ENCODE measurements around the gene BEND5. TPM values are rescaled to one million over a fixed set of nuclear protein-coding genes. Genes with fewer than 3 reads are reported as not detected.

BEND5 gene
- total RNA-seq, 2 donors from 2014 or later: 5.9 to 6.4 TPM

DNA sequence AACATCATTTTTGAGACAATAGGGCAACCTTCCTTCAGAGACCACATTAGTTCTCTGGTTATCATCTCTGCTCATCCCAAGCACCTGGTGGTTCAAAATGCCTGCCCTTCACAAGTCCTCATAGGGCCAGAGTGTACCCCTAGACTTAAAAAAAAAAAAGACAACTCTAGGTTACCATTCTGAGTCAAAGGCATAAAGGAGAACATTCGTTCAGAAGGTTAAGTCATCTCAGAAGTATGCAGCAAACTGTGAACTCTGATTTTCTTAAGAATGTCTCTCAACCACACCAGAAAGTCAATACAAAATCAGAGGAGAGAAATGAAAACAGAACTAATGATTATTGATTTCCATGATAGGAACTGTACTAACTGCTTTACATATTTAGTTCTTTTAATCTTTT, 9.2 kb upstream of the BEND5 start:
- Mint-ChIP-seq H3K9me3 (peaks cover 0 to 2% of the 10 kb centered on the region in 2 donors), H3K27me3 (ENCODE audit: low read depth) (peaks cover 10% of the 10 kb centered on the region), H3K4me1 (ENCODE audit: low read depth) (peaks cover 33% of the 10 kb centered on the region), H3K36me3 (ENCODE audit: insufficient read depth in 2 of 2) (no peaks in the 10 kb centered on the region), H3K27ac (peak overlapping the region; percentile 56), H3K4me3 (no peak overlapping the region)
- DNase-seq (no peak), ATAC-seq (replicated peaks in 1 of 2) (peak; percentile 75 to 78)

DNA sequence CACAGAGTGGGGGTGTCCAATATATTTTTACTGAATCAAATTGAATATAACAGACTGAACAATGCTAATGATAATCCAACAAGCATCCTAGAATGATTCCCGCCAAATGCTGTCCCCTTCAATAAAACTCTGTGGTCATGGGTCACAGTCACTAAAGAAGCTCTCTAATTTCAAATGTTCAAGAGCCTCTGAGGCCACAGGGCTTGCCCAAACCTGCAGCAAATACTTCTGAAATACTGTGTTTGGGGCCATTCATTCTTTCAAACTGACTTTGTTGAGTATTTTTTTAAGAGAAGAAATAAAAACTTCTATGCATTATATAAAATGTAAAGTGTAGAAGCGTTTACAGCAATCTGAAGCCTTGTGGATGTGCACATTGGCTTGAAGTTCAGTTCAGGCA, 7.6 kb upstream of the BEND5 start:
- Mint-ChIP-seq H3K27ac (no peak overlapping the region), H3K36me3 (ENCODE audit: insufficient read depth in 2 of 2) (no peaks in the 10 kb centered on the region), H3K4me3 (no peak overlapping the region), H3K27me3 (ENCODE audit: low read depth) (peaks cover 10% of the 10 kb centered on the region), H3K9me3 (peaks cover 0 to 2% of the 10 kb centered on the region in 2 donors), H3K4me1 (ENCODE audit: low read depth) (peaks cover 17% of the 10 kb centered on the region)
- DNase-seq (no peak), ATAC-seq (replicated peaks in 1 of 2) (no peak)

DNA sequence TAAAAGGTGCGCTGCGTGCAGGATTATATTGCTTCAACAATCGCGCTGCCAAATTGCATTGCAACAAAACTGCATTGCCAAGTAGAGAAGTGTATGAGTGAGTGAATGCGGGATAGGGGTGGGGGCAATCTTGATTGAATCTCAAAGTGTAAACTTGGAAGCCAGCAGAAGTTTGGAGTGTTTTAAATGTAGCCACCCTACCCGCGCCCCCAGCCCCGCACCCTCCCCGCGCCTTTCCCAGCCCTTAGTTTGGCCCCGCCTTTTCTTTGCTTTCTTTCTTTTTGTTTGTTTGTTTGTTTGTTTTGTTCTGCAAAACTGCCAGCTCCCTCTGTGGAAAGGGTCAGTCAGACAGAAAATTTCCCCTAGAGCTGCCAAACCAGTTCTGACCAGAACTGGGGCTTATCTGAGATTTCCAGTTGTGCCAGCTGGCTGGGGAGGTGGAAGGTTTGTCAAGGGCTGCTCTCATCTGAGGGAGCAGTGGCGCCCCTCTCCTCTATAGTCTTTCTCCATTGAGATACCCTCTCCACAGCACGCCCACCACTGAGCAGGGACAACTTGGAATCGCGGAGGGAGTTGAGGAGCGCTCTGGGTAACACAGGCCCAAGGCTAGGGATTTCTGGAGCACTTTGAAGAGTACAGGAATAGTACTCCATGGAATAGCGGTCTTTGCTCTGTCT, 666 bp upstream of the BEND5 start:
- ATAC-seq (replicated peaks in 1 of 2): peak in 1 of 2 donors; percentile 16
- Mint-ChIP-seq H3K27me3 (ENCODE audit: low read depth) (peaks cover 7% of the 10 kb centered on the region), H3K4me3 (peak overlapping the region; percentile 91 to 95), H3K36me3 (ENCODE audit: insufficient read depth in 2 of 2) (peaks cover 4 to 6% of the 10 kb centered on the region in 2 donors), H3K4me1 (ENCODE audit: low read depth) (peaks cover 28% of the 10 kb centered on the region), H3K9me3 (no peaks in the 10 kb centered on the region), H3K27ac (peak overlapping the region; percentile 86)
- no peak for DNase-seq

DNA sequence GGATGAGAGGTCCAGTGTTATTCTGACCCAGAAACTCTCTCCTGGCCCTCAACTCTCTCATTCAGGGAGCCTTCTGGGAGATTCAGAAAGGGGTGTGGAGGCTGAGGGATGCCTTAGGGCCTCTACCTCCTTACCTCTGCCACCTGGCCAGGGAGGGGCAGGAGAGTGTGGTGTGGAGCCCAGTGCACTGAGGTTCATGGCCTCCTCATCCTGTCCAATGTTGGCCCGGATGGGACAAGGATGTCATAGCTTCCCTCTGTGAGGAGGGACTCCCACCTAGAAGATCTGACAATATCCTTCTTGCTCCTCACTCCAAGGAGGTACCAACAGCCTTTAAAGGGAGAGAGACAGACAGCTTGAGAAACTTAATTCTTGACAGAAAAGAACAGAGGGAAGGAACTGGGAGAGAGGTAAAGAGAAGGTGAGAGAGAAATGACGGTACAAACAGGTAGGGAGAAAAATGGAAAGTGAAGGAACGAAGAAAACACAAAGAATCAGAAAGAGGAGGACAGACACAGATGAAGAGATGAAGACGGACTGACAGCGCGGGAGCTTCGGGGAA, 779 bp downstream of the BEND5 start:
- Mint-ChIP-seq H3K27ac (peak overlapping the region; percentile 61), H3K4me1 (ENCODE audit: low read depth) (peaks cover 34% of the 10 kb centered on the region), H3K27me3 (ENCODE audit: low read depth) (peaks cover 7% of the 10 kb centered on the region), H3K9me3 (no peaks in the 10 kb centered on the region), H3K36me3 (ENCODE audit: insufficient read depth in 2 of 2) (peaks cover 7 to 8% of the 10 kb centered on the region in 2 donors), H3K4me3 (peak overlapping the region; percentile 85 to 89)
- ATAC-seq (replicated peaks in 1 of 2): peak in 1 of 2 donors; percentile 20
- no peak for DNase-seq

DNA sequence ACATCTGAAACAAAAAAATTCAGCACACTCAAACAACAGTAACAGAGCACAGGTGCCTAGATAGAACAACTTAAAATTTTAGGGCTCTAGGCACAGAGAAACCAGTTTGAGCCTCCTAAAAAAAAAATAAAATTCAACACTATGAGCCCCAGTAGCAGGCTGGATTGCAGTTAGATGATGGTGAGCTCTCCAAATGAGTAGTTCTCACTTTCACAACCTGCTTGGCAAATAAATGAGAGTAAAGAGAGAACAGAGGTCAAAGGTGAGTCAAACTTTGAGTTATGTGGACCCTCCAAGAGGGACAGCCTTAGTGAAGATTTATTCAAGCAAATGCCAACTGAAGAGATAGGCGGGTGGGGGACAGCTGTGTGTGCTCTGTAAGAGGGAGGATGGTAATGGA, 3.6 kb downstream of the BEND5 start:
- peak overlapping the region; percentile 11 to 38 for H3K4me3 Mint-ChIP-seq
- H3K27me3 Mint-ChIP-seq (ENCODE audit: low read depth): peaks cover 7% of the 10 kb centered on the region
- peaks cover 8% of the 10 kb centered on the region in 2 donors for H3K36me3 Mint-ChIP-seq (ENCODE audit: insufficient read depth in 2 of 2)
- ATAC-seq (replicated peaks in 1 of 2) (peak; percentile 56 to 61), DNase-seq (no peak)
- H3K4me1 Mint-ChIP-seq (ENCODE audit: low read depth): peaks cover 34% of the 10 kb centered on the region
- no peak overlapping the region for H3K27ac Mint-ChIP-seq
- no peaks in the 10 kb centered on the region for H3K9me3 Mint-ChIP-seq

DNA sequence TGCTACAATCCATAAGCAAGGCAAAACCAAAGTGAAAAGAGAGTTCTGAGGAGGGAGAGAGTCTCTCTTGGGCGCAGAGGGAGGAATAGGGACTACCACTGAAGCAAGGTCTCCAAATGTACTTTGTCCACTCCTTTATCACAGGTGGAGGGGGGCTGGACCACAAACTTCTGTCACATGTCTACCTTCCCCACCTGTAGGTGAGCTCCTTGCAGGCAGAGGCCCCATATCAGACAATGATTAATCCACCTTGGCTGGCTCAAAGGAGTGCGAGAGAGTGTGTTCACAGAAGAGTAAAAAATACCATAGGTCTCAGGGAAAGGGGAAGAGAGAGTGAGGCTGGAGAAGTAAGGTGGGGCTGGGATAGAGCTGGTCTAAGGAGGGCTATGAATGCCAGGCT, 4.5 kb downstream of the BEND5 start:
- peak overlapping the region in 1 of 2 donors; percentile 7 for H3K4me3 Mint-ChIP-seq
- peaks cover 7% of the 10 kb centered on the region for H3K27me3 Mint-ChIP-seq (ENCODE audit: low read depth)
- no peaks in the 10 kb centered on the region for H3K9me3 Mint-ChIP-seq
- no peak overlapping the region for H3K27ac Mint-ChIP-seq
- H3K4me1 Mint-ChIP-seq (ENCODE audit: low read depth): peaks cover 30% of the 10 kb centered on the region
- ATAC-seq (replicated peaks in 1 of 2) (no peak), DNase-seq (no peak)
- peaks cover 7 to 8% of the 10 kb centered on the region in 2 donors for H3K36me3 Mint-ChIP-seq (ENCODE audit: insufficient read depth in 2 of 2)

DNA sequence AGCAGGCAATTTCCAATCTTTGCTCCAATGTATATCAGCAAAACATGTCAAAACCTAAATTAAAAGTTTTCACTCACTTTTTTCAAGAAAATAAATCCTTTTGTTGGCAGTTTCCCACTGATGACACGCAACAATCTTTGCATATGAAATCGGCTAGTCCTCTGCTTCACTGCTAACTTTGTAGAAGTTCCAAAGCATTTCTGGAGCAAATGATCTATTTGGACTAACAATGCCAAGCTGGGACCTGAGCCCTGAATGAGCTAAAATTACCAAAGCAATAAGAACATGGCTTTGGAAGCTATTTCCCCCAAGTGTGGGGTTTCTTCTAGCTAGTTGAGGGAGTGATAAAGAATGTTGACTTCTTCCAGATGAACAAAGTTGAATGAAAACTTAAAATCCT, 5.1 kb downstream of the BEND5 start:
- H3K4me1 Mint-ChIP-seq (ENCODE audit: low read depth): peaks cover 28% of the 10 kb centered on the region
- H3K4me3 Mint-ChIP-seq: no peak overlapping the region
- DNase-seq (no peak), ATAC-seq (replicated peaks in 1 of 2) (no peak)
- no peaks in the 10 kb centered on the region for H3K9me3 Mint-ChIP-seq
- H3K27me3 Mint-ChIP-seq (ENCODE audit: low read depth): peaks cover 7% of the 10 kb centered on the region
- H3K27ac Mint-ChIP-seq: no peak overlapping the region
- peaks cover 8% of the 10 kb centered on the region in 2 donors for H3K36me3 Mint-ChIP-seq (ENCODE audit: insufficient read depth in 2 of 2)

DNA sequence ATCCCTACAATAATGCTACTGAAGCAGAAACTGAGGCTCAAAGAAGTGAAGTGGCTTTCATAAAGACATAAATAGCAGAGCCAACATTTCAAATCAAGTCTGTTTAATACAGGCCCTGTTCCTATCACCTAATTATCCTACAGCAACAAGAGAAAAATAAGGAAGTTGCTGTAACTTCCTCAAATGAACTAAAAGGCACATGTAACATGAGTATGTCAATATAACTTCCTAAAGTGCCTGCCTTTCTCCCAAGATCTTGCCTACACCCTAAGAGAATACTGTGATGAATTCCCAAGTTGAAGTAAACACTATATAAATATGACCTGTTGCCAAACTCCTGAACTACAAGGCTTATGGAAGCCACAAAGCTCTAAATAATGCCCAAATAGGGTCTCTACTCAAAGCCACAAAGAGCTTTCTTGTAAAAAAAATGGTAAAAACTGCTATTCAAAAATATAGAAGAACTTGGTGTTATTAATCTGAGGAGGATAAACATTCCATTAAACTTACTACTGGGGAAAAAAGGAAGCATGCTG, 8.6 kb downstream of the BEND5 start:
- no peak overlapping the region for H3K27ac Mint-ChIP-seq
- H3K36me3 Mint-ChIP-seq (ENCODE audit: insufficient read depth in 2 of 2): peaks cover 3 to 4% of the 10 kb centered on the region in 2 donors
- H3K9me3 Mint-ChIP-seq: no peaks in the 10 kb centered on the region

DNA sequence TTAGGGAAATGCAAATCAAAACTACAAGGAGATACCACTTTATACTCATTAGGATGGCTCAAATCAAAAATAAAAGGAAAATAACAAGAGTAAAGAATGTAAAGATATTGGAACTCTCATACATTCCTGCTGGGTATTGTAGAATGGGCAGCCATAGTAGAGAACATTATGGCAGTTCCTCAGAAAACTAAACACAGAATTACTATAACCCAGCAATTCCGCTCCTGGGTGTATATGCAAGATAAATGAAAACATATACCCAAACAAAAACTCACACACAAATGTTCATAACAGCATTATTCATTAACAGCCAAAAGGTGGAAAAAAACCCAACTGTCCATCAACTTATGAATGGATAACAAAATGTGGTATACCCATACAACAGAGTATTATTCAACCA, 11.4 kb downstream of the BEND5 start:
- H3K27ac Mint-ChIP-seq: no peak overlapping the region
- no peak overlapping the region for H3K4me3 Mint-ChIP-seq
- no peak for ATAC-seq (replicated peaks in 1 of 2)
- DNase-seq: no peak
- no peaks in the 10 kb centered on the region for H3K27me3 Mint-ChIP-seq (ENCODE audit: low read depth)
- no peaks in the 10 kb centered on the region for H3K9me3 Mint-ChIP-seq
- peaks cover 11% of the 10 kb centered on the region for H3K4me1 Mint-ChIP-seq (ENCODE audit: low read depth)
- H3K36me3 Mint-ChIP-seq (ENCODE audit: insufficient read depth in 2 of 2): peaks cover 0 to 2% of the 10 kb centered on the region in 2 donors

More for the DNA sequence above, 8.6 kb downstream of the BEND5 start:
- no peak for ATAC-seq (replicated peaks in 1 of 2)
- Mint-ChIP-seq H3K27me3 (ENCODE audit: low read depth) (no peaks in the 10 kb centered on the region), H3K4me3 (no peak overlapping the region), H3K4me1 (ENCODE audit: low read depth) (peaks cover 13% of the 10 kb centered on the region)
- DNase-seq: no peak

DNA sequence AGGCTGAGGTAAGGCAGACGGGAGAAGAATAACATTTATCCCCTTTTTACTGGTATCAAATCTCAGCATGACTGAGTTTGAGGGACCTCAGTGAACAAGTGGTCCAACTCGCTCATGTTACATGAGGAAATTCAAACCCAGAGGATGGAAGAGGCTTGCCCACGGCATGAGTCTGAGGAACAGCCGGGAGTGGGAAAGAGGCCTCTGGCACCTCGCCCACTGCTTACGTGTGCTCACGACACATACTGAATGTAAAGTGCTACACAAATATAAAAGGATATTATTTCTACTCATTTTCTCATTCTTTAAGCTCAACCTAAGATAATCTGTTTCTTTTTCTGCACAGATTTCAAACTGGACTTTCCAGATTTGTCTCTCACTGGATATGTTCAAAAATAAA, 14.7 kb downstream of the BEND5 start:
- Mint-ChIP-seq H3K4me3 (no peak overlapping the region), H3K4me1 (ENCODE audit: low read depth) (peaks cover 35% of the 10 kb centered on the region), H3K36me3 (ENCODE audit: insufficient read depth in 2 of 2) (peaks cover 0 to 11% of the 10 kb centered on the region in 2 donors), H3K27ac (no peak overlapping the region), H3K9me3 (no peaks in the 10 kb centered on the region), H3K27me3 (ENCODE audit: low read depth) (no peaks in the 10 kb centered on the region)
- ATAC-seq (replicated peaks in 1 of 2) (no peak), DNase-seq (no peak)

DNA sequence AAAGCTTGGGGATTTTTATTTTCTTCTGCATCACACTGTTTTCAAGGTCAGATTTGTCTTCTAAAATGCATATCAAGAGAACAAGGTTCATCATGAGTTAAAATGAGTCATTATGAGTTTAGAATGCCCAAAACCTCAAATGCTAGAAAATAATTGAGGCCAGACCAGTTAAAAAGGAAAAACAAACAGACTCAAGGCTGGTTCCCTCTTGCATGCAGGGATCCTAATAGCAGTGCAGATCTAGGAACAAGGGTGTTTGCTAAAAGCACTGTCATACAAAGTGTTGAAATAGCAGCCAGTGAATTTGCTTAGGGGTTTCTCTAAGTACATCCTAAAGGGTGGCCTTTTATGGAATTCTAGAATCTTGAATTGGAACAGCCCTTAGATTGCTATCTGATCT, 15.3 kb downstream of the BEND5 start:
- Mint-ChIP-seq H3K4me3 (no peak overlapping the region), H3K27ac (no peak overlapping the region), H3K4me1 (ENCODE audit: low read depth) (peaks cover 41% of the 10 kb centered on the region), H3K27me3 (ENCODE audit: low read depth) (no peaks in the 10 kb centered on the region), H3K36me3 (ENCODE audit: insufficient read depth in 2 of 2) (peaks cover 0 to 11% of the 10 kb centered on the region in 2 donors), H3K9me3 (no peaks in the 10 kb centered on the region)
- DNase-seq (no peak), ATAC-seq (replicated peaks in 1 of 2) (no peak)

DNA sequence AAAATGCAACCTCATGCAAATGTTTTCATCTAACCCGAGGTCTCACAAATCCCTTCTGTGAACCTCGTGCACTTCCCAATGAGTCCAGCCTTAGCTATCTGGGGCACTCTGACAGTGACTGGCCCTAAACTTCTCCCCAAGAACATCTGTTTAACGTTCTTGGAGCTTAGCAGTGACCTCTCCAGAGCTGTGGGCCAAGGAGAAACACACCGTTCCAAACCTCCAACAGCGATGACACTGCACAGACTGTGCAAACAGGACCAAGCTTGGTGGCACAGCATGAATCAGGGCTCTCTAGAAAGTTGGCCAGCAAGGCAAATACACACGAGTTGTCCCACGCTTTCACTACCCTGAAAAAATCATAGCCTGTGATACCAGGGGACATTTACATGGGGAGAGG, 15.8 kb downstream of the BEND5 start:
- ATAC-seq (replicated peaks in 1 of 2): no peak
- Mint-ChIP-seq H3K9me3 (no peaks in the 10 kb centered on the region), H3K4me3 (no peak overlapping the region), H3K27ac (no peak overlapping the region), H3K36me3 (ENCODE audit: insufficient read depth in 2 of 2) (peaks cover 0 to 11% of the 10 kb centered on the region in 2 donors), H3K27me3 (ENCODE audit: low read depth) (no peaks in the 10 kb centered on the region), H3K4me1 (ENCODE audit: low read depth) (peaks cover 45% of the 10 kb centered on the region)
- no peak for DNase-seq

DNA sequence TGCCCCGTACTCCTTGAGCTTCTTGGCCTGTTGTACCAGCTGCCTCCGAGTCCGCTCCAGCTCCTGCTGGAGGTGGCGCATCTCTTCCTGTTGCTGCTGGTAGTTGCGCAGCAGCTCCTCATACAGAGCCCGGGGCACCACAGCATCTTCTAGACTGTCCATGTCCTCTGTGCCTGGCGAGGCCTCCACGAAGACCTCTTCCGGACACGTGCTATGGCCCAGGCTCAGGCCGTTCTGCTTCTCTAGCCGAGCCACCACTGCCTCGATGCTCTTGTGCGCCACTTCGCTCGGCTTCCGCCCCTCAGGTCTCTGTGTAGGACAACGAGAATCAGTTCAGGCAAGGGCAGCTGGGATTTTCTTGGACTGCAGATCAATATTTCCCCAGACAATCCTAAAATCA, 17.7 kb downstream of the BEND5 start:
- peaks cover 0 to 13% of the 10 kb centered on the region in 2 donors for H3K36me3 Mint-ChIP-seq (ENCODE audit: insufficient read depth in 2 of 2)
- no peaks in the 10 kb centered on the region for H3K27me3 Mint-ChIP-seq (ENCODE audit: low read depth)
- H3K27ac Mint-ChIP-seq: no peak overlapping the region

More for the DNA sequence above, 17.7 kb downstream of the BEND5 start:
- Mint-ChIP-seq H3K4me3 (no peak overlapping the region), H3K4me1 (ENCODE audit: low read depth) (peaks cover 45% of the 10 kb centered on the region), H3K9me3 (no peaks in the 10 kb centered on the region)
- DNase-seq (no peak), ATAC-seq (replicated peaks in 1 of 2) (no peak)

Data from activated T-cell treated with anti-CD3 and anti-CD28 coated beads, Interleukin-2, amount 50 U/mL, for 72 hours (primary cell).